Neural cell (in vitro differentiated cells): Measurements from ENCODE around the gene KRT15. TPM values are rescaled to one million over a fixed set of nuclear protein-coding genes. Genes with fewer than 3 reads are reported as not detected.

Experiments used
- H2AFZ ChIP-seq: fragments of 200-600, 300-800 bp; sonication (generic), shearing (Covaris generic); 2 replicates; pipeline ENCODE4 v1.6.0; 2014; ENCODE audit warnings: low read depth, mild to moderate bottlenecking, antibody characterized with exemption, low read length, moderate library complexity
- H3F3A ChIP-seq: fragments of 200-600 bp; shearing (Covaris generic); 2 replicates; pipeline ENCODE4 v1.6.1; 2016; ENCODE audit warnings: mild to moderate bottlenecking, moderate library complexity, mixed read lengths, antibody characterized with exemption, low read length; ENCODE audit not compliant: insufficient read depth, poor library complexity, severe bottlenecking
- H3K27ac ChIP-seq: fragments of 200-600, 300-800 bp; sonication (generic), shearing (Covaris generic); 2 replicates; pipeline ENCODE4 v1.5.1; 2014; ENCODE audit warnings: mild to moderate bottlenecking, low read length, moderate library complexity
- H3K27me3 ChIP-seq: fragments of 300-800, 200-600 bp; sonication (generic), shearing (Covaris generic); 2 replicates; pipeline ENCODE4 v1.6.0; 2014; ENCODE audit warnings: mild to moderate bottlenecking, low read depth, low read length, moderate library complexity; ENCODE audit not compliant: insufficient read depth
- H3K36me3 ChIP-seq: fragments of 300-800, 200-600 bp; sonication (generic), shearing (Covaris generic); 2 replicates; pipeline ENCODE4 v1.5.1; 2014; ENCODE audit warnings: mild to moderate bottlenecking, antibody characterized with exemption, low read length, moderate library complexity; ENCODE audit not compliant: insufficient read depth
- H3K4me2 ChIP-seq: fragments of 300-800, 200-600 bp; sonication (generic), shearing (Covaris generic); 2 replicates; pipeline ENCODE4 v1.6.0; 2014; ENCODE audit warnings: mild to moderate bottlenecking, low read length
- H3K4me3 ChIP-seq: fragments of 300-800, 200-600 bp; sonication (generic), shearing (Covaris generic); 2 replicates; pipeline ENCODE4 v1.5.1; 2014; ENCODE audit warnings: mild to moderate bottlenecking, low read length, moderate library complexity
- H3K79me2 ChIP-seq: fragments of 200-600 bp; shearing (Covaris generic); replicated peaks from 2 replicates; pipeline ENCODE4 v1.6.0; 2014; ENCODE audit warnings: mild to moderate bottlenecking, low read length, moderate library complexity; ENCODE audit not compliant: insufficient read depth
- H3K9ac ChIP-seq: fragments of 300-800, 200-600 bp; sonication (generic), shearing (Covaris generic); 2 replicates; pipeline ENCODE4 v1.6.1; 2016; ENCODE audit warnings: mild to moderate bottlenecking, low read length, mixed read lengths
- H3K9me2 ChIP-seq: fragments of 200-600 bp; shearing (Covaris generic); 2 replicates; pipeline ENCODE4 v1.6.1; 2016; ENCODE audit warnings: mild to moderate bottlenecking, low read length, mixed read lengths; ENCODE audit not compliant: insufficient read depth
- H3K9me3 ChIP-seq: fragments of 200-600, 300-800 bp; sonication (generic), shearing (Covaris generic); 2 replicates; pipeline ENCODE4 v1.6.1; 2016; ENCODE audit warnings: mild to moderate bottlenecking, mixed run types, low read length, moderate library complexity, mixed read lengths
- H4K20me1 ChIP-seq: fragments of 200-600 bp; shearing (Covaris generic); 2 replicates; pipeline ENCODE4 v1.6.1; 2016; ENCODE audit warnings: mild to moderate bottlenecking, mixed run types; ENCODE audit not compliant: insufficient read depth
- EP300 ChIP-seq: fragments of 450-650 bp; conservative IDR thresholded peaks from 2 replicates; pipeline ENCODE4 v1.6.1; 2014; ENCODE audit warnings: antibody characterized with exemption, mild to moderate bottlenecking, moderate library complexity; ENCODE audit not compliant: poor library complexity, severe bottlenecking
- EZH2 ChIP-seq: fragments of 200-600, 300-800 bp; shearing (Covaris generic), sonication (generic); IDR thresholded peaks from 2 replicates; pipeline ENCODE4 v1.6.1; 2014; ENCODE audit warnings: antibody characterized with exemption, low read length, borderline replicate concordance, mild to moderate bottlenecking; ENCODE audit not compliant: insufficient read depth, poor library complexity, severe bottlenecking
- MXI1 ChIP-seq: fragments of 450-650 bp; conservative IDR thresholded peaks from 2 replicates; pipeline ENCODE4 v1.6.1; 2014; ENCODE audit warnings: antibody characterized with exemption, mild to moderate bottlenecking; ENCODE audit not compliant: poor library complexity, severe bottlenecking
- POLR2AphosphoS5 ChIP-seq: IDR thresholded peaks from 2 replicates; pipeline ENCODE4 v1.6.1; 2012
- RAD21 ChIP-seq: fragments of 450-650 bp; conservative IDR thresholded peaks from 2 replicates; pipeline ENCODE4 v1.6.1; 2014; ENCODE audit warnings: antibody characterized with exemption, mild to moderate bottlenecking, moderate library complexity
- SMC3 ChIP-seq: fragments of 450-650 bp; conservative IDR thresholded peaks from 2 replicates; pipeline ENCODE4 v1.6.1; 2014; ENCODE audit warnings: antibody characterized with exemption, mild to moderate bottlenecking, moderate library complexity; ENCODE audit not compliant: poor library complexity
- TAF1 ChIP-seq: IDR thresholded peaks from 2 replicates; pipeline ENCODE4 v1.6.1; 2012; ENCODE audit warnings: low read depth
- polyA plus RNA-seq: library from polyadenylated mRNA; depleted of rRNA; stranded (reverse); fragments of >200 nt; gene quantifications from 2 replicates; pipeline ENCODE4 v1.2.3, GENCODE V29; 2014
- TF ChIP-seq, protein P1 (sequence below): IDR thresholded peaks from 2 replicates; pipeline ENCODE4 v1.6.1; 2012; ENCODE audit warnings: borderline replicate concordance
- TF ChIP-seq, protein P2 (sequence below): fragments of 450-650 bp; IDR thresholded peaks from 2 replicates; pipeline ENCODE4 v1.5.1; 2014; ENCODE audit warnings: antibody characterized with exemption, mild to moderate bottlenecking, moderate library complexity; ENCODE audit not compliant: poor library complexity, severe bottlenecking

The KRT15 gene
- polyA plus RNA-seq, 1 donor from 2014 or later, result 0.09 TPM

DNA sequence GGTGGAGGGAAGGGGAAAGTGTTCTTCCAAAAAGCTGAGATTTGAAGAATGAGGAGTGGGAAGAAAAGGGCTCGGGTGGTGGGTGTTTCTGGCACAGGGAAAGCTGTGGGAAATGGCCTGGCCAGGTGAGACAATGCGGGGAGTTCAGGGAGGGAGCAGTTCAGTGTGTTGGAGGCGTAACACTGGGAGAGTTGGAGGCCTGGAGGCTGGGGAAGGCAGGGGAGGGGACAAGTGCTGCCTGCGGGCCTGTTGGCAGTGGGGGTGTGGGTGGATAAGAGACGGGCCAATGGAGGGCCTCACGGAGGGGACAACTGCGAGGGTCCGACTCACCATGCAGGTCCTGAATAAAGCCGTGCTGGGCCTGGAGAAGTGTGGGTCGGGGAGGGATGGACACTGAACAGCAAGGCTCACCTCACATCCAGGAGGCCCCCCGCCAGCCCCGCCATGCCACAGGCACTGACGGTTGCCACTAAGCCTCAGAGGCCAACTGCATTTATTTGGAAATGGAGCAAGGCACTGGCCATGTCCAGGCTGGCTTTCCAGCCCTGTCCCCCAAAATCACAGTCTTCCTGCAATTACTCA is 27.2 kb upstream of the KRT15 start:
- Histone ChIP-seq H4K20me1 (no peaks in the 10 kb centered on the region), H3K4me2 (no peak overlapping the region), H3K9me3 (no peaks in the 10 kb centered on the region), H3K27ac (no peak overlapping the region), H3K79me2 (no peaks in the 10 kb centered on the region), H3K9me2 (no peaks in the 10 kb centered on the region), H3K4me3 (no peak overlapping the region), H3K36me3 (no peaks in the 10 kb centered on the region), H3K27me3 (no peaks in the 10 kb centered on the region), H3F3A (no peaks in the 10 kb centered on the region), H2AFZ (no peak overlapping the region), H3K9ac (no peak overlapping the region)
- TF ChIP-seq MXI1 (no peak), EZH2 (no peak), POLR2AphosphoS5 (no peak), RAD21 (no peak), EP300 (no peak), TAF1 (no peak), SMC3 (no peak)
- TF ChIP-seq, protein P1, sequence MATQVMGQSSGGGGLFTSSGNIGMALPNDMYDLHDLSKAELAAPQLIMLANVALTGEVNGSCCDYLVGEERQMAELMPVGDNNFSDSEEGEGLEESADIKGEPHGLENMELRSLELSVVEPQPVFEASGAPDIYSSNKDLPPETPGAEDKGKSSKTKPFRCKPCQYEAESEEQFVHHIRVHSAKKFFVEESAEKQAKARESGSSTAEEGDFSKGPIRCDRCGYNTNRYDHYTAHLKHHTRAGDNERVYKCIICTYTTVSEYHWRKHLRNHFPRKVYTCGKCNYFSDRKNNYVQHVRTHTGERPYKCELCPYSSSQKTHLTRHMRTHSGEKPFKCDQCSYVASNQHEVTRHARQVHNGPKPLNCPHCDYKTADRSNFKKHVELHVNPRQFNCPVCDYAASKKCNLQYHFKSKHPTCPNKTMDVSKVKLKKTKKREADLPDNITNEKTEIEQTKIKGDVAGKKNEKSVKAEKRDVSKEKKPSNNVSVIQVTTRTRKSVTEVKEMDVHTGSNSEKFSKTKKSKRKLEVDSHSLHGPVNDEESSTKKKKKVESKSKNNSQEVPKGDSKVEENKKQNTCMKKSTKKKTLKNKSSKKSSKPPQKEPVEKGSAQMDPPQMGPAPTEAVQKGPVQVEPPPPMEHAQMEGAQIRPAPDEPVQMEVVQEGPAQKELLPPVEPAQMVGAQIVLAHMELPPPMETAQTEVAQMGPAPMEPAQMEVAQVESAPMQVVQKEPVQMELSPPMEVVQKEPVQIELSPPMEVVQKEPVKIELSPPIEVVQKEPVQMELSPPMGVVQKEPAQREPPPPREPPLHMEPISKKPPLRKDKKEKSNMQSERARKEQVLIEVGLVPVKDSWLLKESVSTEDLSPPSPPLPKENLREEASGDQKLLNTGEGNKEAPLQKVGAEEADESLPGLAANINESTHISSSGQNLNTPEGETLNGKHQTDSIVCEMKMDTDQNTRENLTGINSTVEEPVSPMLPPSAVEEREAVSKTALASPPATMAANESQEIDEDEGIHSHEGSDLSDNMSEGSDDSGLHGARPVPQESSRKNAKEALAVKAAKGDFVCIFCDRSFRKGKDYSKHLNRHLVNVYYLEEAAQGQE, result no peak
- TF ChIP-seq, protein P2, sequence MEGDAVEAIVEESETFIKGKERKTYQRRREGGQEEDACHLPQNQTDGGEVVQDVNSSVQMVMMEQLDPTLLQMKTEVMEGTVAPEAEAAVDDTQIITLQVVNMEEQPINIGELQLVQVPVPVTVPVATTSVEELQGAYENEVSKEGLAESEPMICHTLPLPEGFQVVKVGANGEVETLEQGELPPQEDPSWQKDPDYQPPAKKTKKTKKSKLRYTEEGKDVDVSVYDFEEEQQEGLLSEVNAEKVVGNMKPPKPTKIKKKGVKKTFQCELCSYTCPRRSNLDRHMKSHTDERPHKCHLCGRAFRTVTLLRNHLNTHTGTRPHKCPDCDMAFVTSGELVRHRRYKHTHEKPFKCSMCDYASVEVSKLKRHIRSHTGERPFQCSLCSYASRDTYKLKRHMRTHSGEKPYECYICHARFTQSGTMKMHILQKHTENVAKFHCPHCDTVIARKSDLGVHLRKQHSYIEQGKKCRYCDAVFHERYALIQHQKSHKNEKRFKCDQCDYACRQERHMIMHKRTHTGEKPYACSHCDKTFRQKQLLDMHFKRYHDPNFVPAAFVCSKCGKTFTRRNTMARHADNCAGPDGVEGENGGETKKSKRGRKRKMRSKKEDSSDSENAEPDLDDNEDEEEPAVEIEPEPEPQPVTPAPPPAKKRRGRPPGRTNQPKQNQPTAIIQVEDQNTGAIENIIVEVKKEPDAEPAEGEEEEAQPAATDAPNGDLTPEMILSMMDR, result no peak

DNA sequence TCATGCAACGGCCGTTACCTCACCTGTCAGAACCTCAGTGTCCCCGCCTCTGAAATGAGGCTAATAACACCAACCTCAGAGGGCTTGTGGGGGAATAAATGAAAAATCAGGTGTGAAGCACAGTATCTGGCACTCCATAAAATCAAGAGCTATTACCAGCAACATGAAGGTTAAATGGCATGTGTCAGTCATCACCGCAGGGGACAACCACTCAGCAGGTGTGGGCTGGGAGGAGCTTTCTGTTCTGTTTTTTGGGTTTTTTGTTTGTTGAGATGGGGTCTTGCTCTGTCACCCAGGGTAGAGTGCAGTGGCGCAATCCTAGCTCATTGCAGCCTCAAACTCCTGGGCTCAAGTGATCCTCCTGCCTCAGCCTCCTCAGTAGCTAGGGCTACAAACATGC is 26.2 kb upstream of the KRT15 start:
- H3K9me3 ChIP-seq, result no peaks in the 10 kb centered on the region
- H3K4me3 ChIP-seq, result no peak overlapping the region
- TF ChIP-seq, protein P2, result no peak
- TF ChIP-seq, protein P1, result no peak
- H3F3A ChIP-seq, result no peaks in the 10 kb centered on the region
- H3K36me3 ChIP-seq, result no peaks in the 10 kb centered on the region
- no peak overlapping the region for H3K27ac ChIP-seq
- no peaks in the 10 kb centered on the region for H3K79me2 ChIP-seq
- H3K9ac ChIP-seq, result no peak overlapping the region
- H3K9me2 ChIP-seq, result no peaks in the 10 kb centered on the region
- no peaks in the 10 kb centered on the region for H4K20me1 ChIP-seq
- H3K27me3 ChIP-seq, result no peaks in the 10 kb centered on the region
- H2AFZ ChIP-seq, result no peak overlapping the region
- no peak overlapping the region for H3K4me2 ChIP-seq
